Endometrial microvascular endothelial cells (primary cell): Measurements from ENCODE around the gene TRPV2. TPM values are rescaled to one million over a fixed set of nuclear protein-coding genes. Genes with fewer than 3 reads are reported as not detected.
"Not testable (repeated sequence)": the region's sequence is repeated elsewhere in the genome, so short reads cannot be mapped to it uniquely, and the experiment has no call there.

ENCODE experiments used
- in situ Hi-C: cut with HindIII; loops from 2 replicates; pipeline ENCODE4 v1.10.0; 2017; ENCODE audit warnings: low sequenced_read_pairs, low pct_unique_long_range_greater_than_20kb; ENCODE audit errors: inconsistent ontology term
- total RNA-seq: library from RNA; depleted of rRNA; stranded (reverse); fragments of >200 nt; gene quantifications from one replicate; pipeline ENCODE4 v1.2.3, GENCODE V29; 2015; ENCODE audit errors: inconsistent ontology term

TRPV2 gene
- 182 TPM for total RNA-seq

- in situ Hi-C loops, result no loop called here
These were observed at the start of gene TRPV2 for GRCh38 chr17:16415031-16415924. TSS of gene TRPV2 (plus strand) at chr17:16415571. CDS start at chr17:16417669, 2,098 bp downstream.

- in situ Hi-C loops, result no loop called here
These were observed 43.6 kb upstream of the TRPV2 start for GRCh38 chr17:16371742-16372141.

GRCh38 chr17:16374146-16374938 is 41.0 kb upstream of the TRPV2 start:
- in situ Hi-C loops, result no loop called here

GRCh38 chr17:16377941-16378341 is 37.4 kb upstream of the TRPV2 start:
- in situ Hi-C loops, result no loop called here

- in situ Hi-C loops, result no loop called here
These were observed 36.6 kb upstream of the TRPV2 start for GRCh38 chr17:16378636-16379282.

GRCh38 chr17:16379654-16380053 is 35.7 kb upstream of the TRPV2 start:
- in situ Hi-C loops, result no loop called here

- in situ Hi-C loops, result no loop called here
These were observed 34.5 kb upstream of the TRPV2 start, which contains the start of gene UBB for GRCh38 chr17:16380640-16381495. TSS of gene UBB (plus strand) at chr17:16381091. CDS start at chr17:16381908, 817 bp downstream.

GRCh38 chr17:16381496-16381820 is 33.9 kb upstream of the TRPV2 start:
- in situ Hi-C loops, result no loop called here

- in situ Hi-C loops, result no loop called here
These were observed 32.2 kb upstream of the TRPV2 start for GRCh38 chr17:16383216-16383615.

GRCh38 chr17:16383772-16384287 is 31.5 kb upstream of the TRPV2 start:
- in situ Hi-C loops, result no loop called here

- in situ Hi-C loops, result no loop called here
These were observed 30.8 kb upstream of the TRPV2 start for GRCh38 chr17:16384557-16384956.

GRCh38 chr17:16386126-16386507 is 29.3 kb upstream of the TRPV2 start:
- in situ Hi-C loops, result not testable (repeated sequence)

GRCh38 chr17:16391451-16391850 is 23.9 kb upstream of the TRPV2 start:
- in situ Hi-C loops, result no loop called here

- in situ Hi-C loops, result not testable (repeated sequence)
These were observed 22.9 kb upstream of the TRPV2 start for GRCh38 chr17:16392491-16392890.

GRCh38 chr17:16395887-16396286 is 19.5 kb upstream of the TRPV2 start:
- in situ Hi-C loops, result not testable (repeated sequence)

GRCh38 chr17:16396693-16397092 is 18.7 kb upstream of the TRPV2 start:
- in situ Hi-C loops, result not testable (repeated sequence)

GRCh38 chr17:16398270-16399267 is 16.8 kb upstream of the TRPV2 start:
- in situ Hi-C loops, result no loop called here
